Right atrium auricular region (tissue), 2 donors: Measurements from ENCODE around the gene MLKL. TPM values are rescaled to one million over a fixed set of nuclear protein-coding genes. Genes with fewer than 3 reads are reported as not detected.
A peak's percentile ranks its signal among the peaks of the same experiment; 100 is the strongest.

Experiments
- DNase-seq: peaks from one replicate; pipeline ENCODE4 v3.0.0-alpha.2; 2019; ENCODE audit warnings: low spot score
- H3K27ac ChIP-seq, 2 donors: fragments of 200-600 bp; sonication (generic); 1 replicate in 1 of 2; 2 replicates in 1 of 2; pipeline ENCODE4 v1.5.1; 2016 to 2019
- H3K27me3 ChIP-seq, 2 donors: fragments of 200-600 bp; sonication (generic); one replicate each; pipeline versions ENCODE4 v1.5.1 to v1.6.0; 2017 to 2019
- H3K36me3 ChIP-seq: fragments of 200-600 bp; sonication (generic); one replicate; pipeline ENCODE4 v1.5.1; 2016
- H3K4me1 ChIP-seq, 2 donors: fragments of 200-600 bp; sonication (generic); one replicate each; pipeline versions ENCODE4 v1.5.1 to v1.6.0; 2017 to 2019
- H3K4me3 ChIP-seq, 2 donors: fragments of 200-600 bp; sonication (generic); 1 replicate in 1 of 2; 2 replicates in 1 of 2; pipeline ENCODE4 v1.5.1; 2017 to 2019; ENCODE audit warnings: mild to moderate bottlenecking in 1 of 2, moderate library complexity in 1 of 2
- H3K9me3 ChIP-seq, 2 donors: fragments of 200-600 bp; sonication (generic); one replicate each; pipeline ENCODE4 v1.5.1; 2019
- total RNA-seq, 2 donors: library from RNA; depleted of rRNA; stranded (reverse); fragments of >200 nt; gene quantifications; one replicate each; pipeline ENCODE4 v1.1.0, GENCODE V29; 2016
- TF ChIP-seq, protein P1 (sequence below), 2 donors: fragments of 200-600 bp; sonication (generic); IDR thresholded peaks; one replicate each; pipeline ENCODE4 v1.5.1; 2019; ENCODE audit warnings: antibody characterized with exemption in 2 of 2

Gene MLKL
- total RNA-seq, 2 donors from 2014 or later: 4.3 to 6.2 TPM

DNA sequence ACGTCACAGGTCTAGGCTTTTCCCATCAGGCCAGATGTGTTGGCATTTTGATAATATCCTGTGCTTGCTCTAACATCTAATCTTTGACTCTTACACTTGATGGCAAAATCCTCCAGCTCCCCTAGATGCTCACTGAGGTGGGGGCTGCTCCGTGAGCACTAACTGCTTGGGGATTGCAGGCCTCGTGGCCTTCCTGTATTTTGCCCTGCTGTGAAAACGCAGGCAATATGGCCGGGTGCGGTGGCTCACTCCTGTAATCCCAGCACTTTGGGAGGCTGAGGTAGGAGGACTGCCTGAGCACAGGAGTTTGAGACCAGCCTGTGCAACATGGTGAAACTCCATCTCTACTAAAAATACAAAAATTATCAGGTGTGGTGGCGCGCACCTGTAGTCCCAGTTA is 9.7 kb upstream of the MLKL start:
- TF ChIP-seq, protein P1, sequence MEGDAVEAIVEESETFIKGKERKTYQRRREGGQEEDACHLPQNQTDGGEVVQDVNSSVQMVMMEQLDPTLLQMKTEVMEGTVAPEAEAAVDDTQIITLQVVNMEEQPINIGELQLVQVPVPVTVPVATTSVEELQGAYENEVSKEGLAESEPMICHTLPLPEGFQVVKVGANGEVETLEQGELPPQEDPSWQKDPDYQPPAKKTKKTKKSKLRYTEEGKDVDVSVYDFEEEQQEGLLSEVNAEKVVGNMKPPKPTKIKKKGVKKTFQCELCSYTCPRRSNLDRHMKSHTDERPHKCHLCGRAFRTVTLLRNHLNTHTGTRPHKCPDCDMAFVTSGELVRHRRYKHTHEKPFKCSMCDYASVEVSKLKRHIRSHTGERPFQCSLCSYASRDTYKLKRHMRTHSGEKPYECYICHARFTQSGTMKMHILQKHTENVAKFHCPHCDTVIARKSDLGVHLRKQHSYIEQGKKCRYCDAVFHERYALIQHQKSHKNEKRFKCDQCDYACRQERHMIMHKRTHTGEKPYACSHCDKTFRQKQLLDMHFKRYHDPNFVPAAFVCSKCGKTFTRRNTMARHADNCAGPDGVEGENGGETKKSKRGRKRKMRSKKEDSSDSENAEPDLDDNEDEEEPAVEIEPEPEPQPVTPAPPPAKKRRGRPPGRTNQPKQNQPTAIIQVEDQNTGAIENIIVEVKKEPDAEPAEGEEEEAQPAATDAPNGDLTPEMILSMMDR (IDR thresholded peaks at IDR 0.05): no peak
- no peaks in the 10 kb centered on the region for H3K4me1 ChIP-seq
- no peak overlapping the region for H3K27ac ChIP-seq
- no peaks in the 10 kb centered on the region for H3K9me3 ChIP-seq
- no peaks in the 10 kb centered on the region for H3K36me3 ChIP-seq
- no peaks in the 10 kb centered on the region for H3K27me3 ChIP-seq
- no peak overlapping the region for H3K4me3 ChIP-seq
- DNase-seq: no peak

DNA sequence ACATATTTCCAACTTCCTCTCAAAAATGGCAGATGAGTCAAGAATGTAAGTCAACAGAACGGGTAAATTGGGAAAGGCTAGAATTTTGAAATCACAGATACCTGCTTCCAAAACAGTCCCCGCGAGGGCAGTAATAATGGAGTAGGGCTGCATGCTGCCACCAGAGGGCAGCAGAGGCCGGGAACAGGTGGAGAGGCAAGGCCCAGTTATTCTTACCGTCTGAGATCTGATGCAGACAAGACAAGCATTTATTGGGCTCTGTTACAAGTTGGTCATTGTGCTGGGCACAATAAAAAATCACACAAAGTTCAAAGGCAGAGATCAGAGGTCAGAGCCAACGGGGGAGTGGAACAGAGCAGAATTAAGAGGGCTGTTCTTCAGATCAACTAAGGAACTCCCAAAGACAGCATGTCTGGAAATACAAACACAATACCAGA is 8.8 kb upstream of the MLKL start:
- Histone ChIP-seq H3K27ac (no peak overlapping the region), H3K27me3 (no peaks in the 10 kb centered on the region), H3K4me3 (no peak overlapping the region), H3K36me3 (no peaks in the 10 kb centered on the region), H3K9me3 (no peaks in the 10 kb centered on the region), H3K4me1 (no peaks in the 10 kb centered on the region)
- TF ChIP-seq, protein P1 (IDR thresholded peaks at IDR 0.05): peak; percentile 87 to 97
- DNase-seq: peak; percentile 82

DNA sequence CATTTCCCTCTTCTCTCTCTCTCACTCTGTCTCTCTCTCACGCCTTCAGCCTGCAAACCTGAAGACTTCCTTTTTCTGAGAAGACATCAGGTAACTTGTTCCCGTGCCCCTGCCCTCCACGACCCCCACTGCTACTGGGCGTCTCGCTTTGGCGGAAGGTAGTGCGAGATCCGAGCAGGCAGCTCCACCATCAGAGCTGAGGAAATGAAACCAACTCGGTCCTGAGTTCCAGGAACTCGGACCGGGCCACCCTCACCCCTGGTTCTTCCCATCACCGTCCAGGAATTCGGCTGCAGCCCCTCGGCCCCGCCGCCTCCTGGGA is 585 bp downstream of the MLKL start:
- TF ChIP-seq, protein P1 (IDR thresholded peaks at IDR 0.05): no peak

DNA sequence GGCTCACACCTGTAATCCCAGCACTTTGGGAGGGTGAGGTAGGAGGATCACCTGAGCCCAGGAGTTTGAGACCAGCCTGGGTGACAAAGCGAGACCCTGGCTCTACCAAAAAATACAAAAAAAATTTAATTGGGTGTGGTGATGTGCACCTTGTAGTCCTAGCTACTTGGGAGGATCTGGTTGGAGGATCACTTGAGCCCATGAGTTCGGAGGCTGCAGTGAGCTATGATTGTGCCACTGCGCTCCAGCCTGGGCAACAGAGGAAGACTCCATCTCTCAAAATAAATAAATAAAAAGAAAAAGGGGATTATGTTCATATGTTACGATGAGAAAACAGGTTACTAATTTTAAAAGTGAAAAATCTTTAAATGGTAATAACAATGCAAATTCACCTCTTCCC is 996 bp downstream of the MLKL start:
- Histone ChIP-seq H3K4me3 (peak overlapping the region; percentile 59 to 74), H3K27me3 (no peaks in the 10 kb centered on the region), H3K9me3 (no peaks in the 10 kb centered on the region), H3K36me3 (no peaks in the 10 kb centered on the region), H3K4me1 (peaks cover 0 to 6% of the 10 kb centered on the region in 2 donors), H3K27ac (peak overlapping the region; percentile 76 to 79)
- DNase-seq: no peak
- TF ChIP-seq, protein P1 (IDR thresholded peaks at IDR 0.05): no peak

More for the DNA sequence above, 585 bp downstream of the MLKL start:
- no peaks in the 10 kb centered on the region for H3K27me3 ChIP-seq
- no peaks in the 10 kb centered on the region for H3K36me3 ChIP-seq
- DNase-seq: no peak
- no peaks in the 10 kb centered on the region for H3K9me3 ChIP-seq
- H3K27ac ChIP-seq: peak overlapping the region; percentile 76 to 79
- peaks cover 0 to 6% of the 10 kb centered on the region in 2 donors for H3K4me1 ChIP-seq
- H3K4me3 ChIP-seq: peak overlapping the region; percentile 59 to 74

DNA sequence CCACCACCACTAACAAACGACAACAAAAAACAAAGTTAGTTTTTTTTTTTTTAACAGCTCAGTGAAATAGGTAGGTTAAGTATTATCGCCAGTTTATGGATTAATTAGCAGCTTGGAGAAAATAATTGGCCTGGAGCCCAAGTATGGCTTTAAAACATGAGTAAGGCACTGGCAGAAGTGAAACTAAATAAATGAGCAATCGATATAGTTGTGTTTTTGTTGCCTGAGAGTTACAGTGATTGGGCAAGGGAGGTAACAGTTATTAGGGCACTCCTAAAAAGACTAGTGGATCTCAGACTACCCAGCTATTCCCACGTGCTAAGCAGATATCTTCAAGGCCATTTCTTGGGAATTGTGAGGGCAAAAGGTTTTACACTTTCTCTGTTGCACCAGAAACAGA is 2.4 kb downstream of the MLKL start:
- TF ChIP-seq, protein P1 (IDR thresholded peaks at IDR 0.05): no peak
- no peaks in the 10 kb centered on the region for H3K9me3 ChIP-seq
- no peaks in the 10 kb centered on the region for H3K27me3 ChIP-seq
- peaks cover 0 to 6% of the 10 kb centered on the region in 2 donors for H3K4me1 ChIP-seq
- DNase-seq: no peak
- no peak overlapping the region for H3K27ac ChIP-seq
- no peaks in the 10 kb centered on the region for H3K36me3 ChIP-seq
- H3K4me3 ChIP-seq: no peak overlapping the region
